HG02678 (cell line): Measurements from ENCODE around the gene SELENOT.
"Not testable (repeated sequence)": the region's sequence is repeated elsewhere in the genome, so short reads cannot be mapped to it uniquely, and the experiment has no call there.

Experiments
- ATAC-seq: cut with Tn5 transposase; IDR thresholded peaks from one replicate; pipeline ENCODE4 v1.9.1; 2021; ENCODE audit warnings: mild to moderate bottlenecking, moderate library complexity; ENCODE audit not compliant: unreplicated experiment

Gene SELENOT

GRCh38 chr3:150603153-150603979, at the start of gene SELENOT:
Gene SELENOT, plus strand, starts transcription at chr3:150603321. Its CDS starts 42 bp downstream, at chr3:150603363.
- peak; percentile 63 for ATAC-seq

GRCh38 chr3:150555859-150556436, 47.2 kb upstream of the SELENOT start:
- no peak for ATAC-seq

GRCh38 chr3:150556792-150557191, 46.3 kb upstream of the SELENOT start:
- no peak for ATAC-seq

- ATAC-seq: no peak
These were observed 45.4 kb upstream of the SELENOT start for GRCh38 chr3:150557725-150558124.

GRCh38 chr3:150564243-150564642, 38.9 kb upstream of the SELENOT start:
- ATAC-seq: no peak

- no peak for ATAC-seq
These were observed 35.8 kb upstream of the SELENOT start for GRCh38 chr3:150567328-150567727.

- no peak for ATAC-seq
These were observed 25.3 kb upstream of the SELENOT start for GRCh38 chr3:150577855-150578254.

- ATAC-seq: no peak
These were observed 21.9 kb upstream of the SELENOT start for GRCh38 chr3:150581174-150581573.

GRCh38 chr3:150582620-150583019, 20.5 kb upstream of the SELENOT start:
- peak; percentile 77 for ATAC-seq

- peak; percentile 66 for ATAC-seq
These were observed 20.1 kb upstream of the SELENOT start for GRCh38 chr3:150583028-150583427.

- ATAC-seq: no peak
These were observed 14.9 kb upstream of the SELENOT start for GRCh38 chr3:150588027-150588830.

GRCh38 chr3:150589759-150590158, 13.4 kb upstream of the SELENOT start:
- no peak for ATAC-seq

- ATAC-seq: no peak
These were observed 9.0 kb upstream of the SELENOT start for GRCh38 chr3:150594150-150594549.

- no peak for ATAC-seq
These were observed 5.5 kb upstream of the SELENOT start for GRCh38 chr3:150597646-150598045.

- ATAC-seq: peak; percentile 16
These were observed 3.4 kb upstream of the SELENOT start for GRCh38 chr3:150599611-150600297.

- not testable (repeated sequence) for ATAC-seq
These were observed 2.2 kb upstream of the SELENOT start for GRCh38 chr3:150600647-150601530.

- peak; percentile 11 for ATAC-seq
These were observed 532 bp upstream of the SELENOT start for GRCh38 chr3:150602426-150603152.

GRCh38 chr3:150603980-150604319, 829 bp downstream of the SELENOT start:
- ATAC-seq: peak; percentile 0

GRCh38 chr3:150605998-150606641, 3.0 kb downstream of the SELENOT start:
- no peak for ATAC-seq
